ENCODE data around the gene LYSET. TPM values are rescaled to one million over a fixed set of nuclear protein-coding genes. Genes with fewer than 3 reads are reported as not detected.

Gene LYSET
- total RNA-seq, 1 donor from 2014 or later = 3.3 TPM

DNA sequence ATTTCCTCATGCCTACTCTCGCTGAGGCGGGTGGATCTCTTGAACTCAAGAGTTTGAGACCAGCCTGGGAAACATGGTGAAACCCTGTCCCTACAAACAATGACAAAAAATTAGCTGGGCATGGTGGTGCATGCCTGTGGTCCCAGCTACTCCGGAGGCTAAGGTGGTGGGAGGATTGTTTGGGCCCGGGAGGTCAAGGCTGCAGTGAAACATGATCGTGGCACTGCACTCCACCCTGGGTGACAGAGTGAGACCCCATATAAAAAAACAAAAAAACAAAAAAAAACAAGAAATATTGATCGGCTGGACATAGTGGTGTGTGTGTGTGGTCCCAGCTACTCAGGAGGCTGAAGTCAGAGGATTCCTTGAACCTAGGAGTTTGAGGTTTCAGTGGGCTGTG, 9.6 kb upstream of the LYSET start:
- no peak for DNase-seq (ENCODE audit: low read depth)
- no peak for TF ChIP-seq CTCF (conservative IDR thresholded peaks at IDR 0.05; ENCODE audit: low read depth, low read length)
- no peak overlapping the region for H3K4me3 ChIP-seq (ENCODE audit: low read depth, low read length)

- DNase-seq (ENCODE audit: low read depth) = no peak
- TF ChIP-seq CTCF (conservative IDR thresholded peaks at IDR 0.05; ENCODE audit: low read depth, low read length) = no peak
- peak overlapping the region; percentile 98 for H3K4me3 ChIP-seq (ENCODE audit: low read depth, low read length)
Measured at GRCh38 chr14:93183596-93184317, 1.4 kb upstream of the LYSET start.

- no peak for TF ChIP-seq CTCF (conservative IDR thresholded peaks at IDR 0.05; ENCODE audit: low read depth, low read length)
- H3K4me3 ChIP-seq (ENCODE audit: low read depth, low read length) = peak overlapping the region; percentile 98
- no peak for DNase-seq (ENCODE audit: low read depth)
Measured at GRCh38 chr14:93185349-93185720, 218 bp downstream of the LYSET start.

GRCh38 chr14:93186466-93186865, 1.3 kb downstream of the LYSET start:
- DNase-seq (ENCODE audit: low read depth) = no peak
- H3K4me3 ChIP-seq (ENCODE audit: low read depth, low read length) = no peak overlapping the region
- no peak for TF ChIP-seq CTCF (conservative IDR thresholded peaks at IDR 0.05; ENCODE audit: low read depth, low read length)

- no peak for TF ChIP-seq CTCF (conservative IDR thresholded peaks at IDR 0.05; ENCODE audit: low read depth, low read length)
- no peak overlapping the region for H3K4me3 ChIP-seq (ENCODE audit: low read depth, low read length)
- DNase-seq (ENCODE audit: low read depth) = no peak
Measured at GRCh38 chr14:93186956-93187355, 1.8 kb downstream of the LYSET start.

- DNase-seq (ENCODE audit: low read depth) = no peak
- no peak overlapping the region for H3K4me3 ChIP-seq (ENCODE audit: low read depth, low read length)
- no peak for TF ChIP-seq CTCF (conservative IDR thresholded peaks at IDR 0.05; ENCODE audit: low read depth, low read length)
Measured at GRCh38 chr14:93195316-93195999, 10.3 kb downstream of the LYSET start.

DNA sequence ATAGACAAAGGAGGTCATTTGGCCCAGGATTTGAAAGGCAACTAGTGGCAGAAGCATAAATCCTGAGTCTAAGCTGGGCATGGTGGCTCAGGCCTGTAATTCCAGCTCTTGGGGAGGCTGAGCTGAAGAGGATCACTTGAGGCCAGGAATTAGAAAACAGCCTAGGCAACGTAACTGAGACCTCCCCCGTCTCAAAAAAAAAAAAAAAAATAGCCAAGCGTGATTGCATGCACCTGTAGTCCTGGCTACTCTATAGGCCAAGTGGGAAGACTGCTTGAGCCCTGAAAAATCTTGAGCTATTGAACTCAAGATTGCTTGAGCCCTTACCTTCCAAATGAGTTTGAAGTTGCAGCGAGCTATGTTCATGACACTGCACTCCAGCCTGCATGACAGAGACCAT, 13.9 kb downstream of the LYSET start:
- no peak overlapping the region for H3K4me3 ChIP-seq (ENCODE audit: low read depth, low read length)
- TF ChIP-seq CTCF (conservative IDR thresholded peaks at IDR 0.05; ENCODE audit: low read depth, low read length) = no peak
- DNase-seq (ENCODE audit: low read depth) = no peak

Data from epithelial cell of proximal tubule (primary cell).